GM12872 (cell line): ENCODE data around the gene EFNA5.

Experiments used
- TF ChIP-seq, protein P1 (sequence below): IDR thresholded peaks from 3 replicates; pipeline ENCODE4 v1.5.1; 2011; ENCODE audit warnings: low read depth, mild to moderate bottlenecking, low read length, moderate library complexity; ENCODE audit not compliant: insufficient read depth

EFNA5 gene

DNA sequence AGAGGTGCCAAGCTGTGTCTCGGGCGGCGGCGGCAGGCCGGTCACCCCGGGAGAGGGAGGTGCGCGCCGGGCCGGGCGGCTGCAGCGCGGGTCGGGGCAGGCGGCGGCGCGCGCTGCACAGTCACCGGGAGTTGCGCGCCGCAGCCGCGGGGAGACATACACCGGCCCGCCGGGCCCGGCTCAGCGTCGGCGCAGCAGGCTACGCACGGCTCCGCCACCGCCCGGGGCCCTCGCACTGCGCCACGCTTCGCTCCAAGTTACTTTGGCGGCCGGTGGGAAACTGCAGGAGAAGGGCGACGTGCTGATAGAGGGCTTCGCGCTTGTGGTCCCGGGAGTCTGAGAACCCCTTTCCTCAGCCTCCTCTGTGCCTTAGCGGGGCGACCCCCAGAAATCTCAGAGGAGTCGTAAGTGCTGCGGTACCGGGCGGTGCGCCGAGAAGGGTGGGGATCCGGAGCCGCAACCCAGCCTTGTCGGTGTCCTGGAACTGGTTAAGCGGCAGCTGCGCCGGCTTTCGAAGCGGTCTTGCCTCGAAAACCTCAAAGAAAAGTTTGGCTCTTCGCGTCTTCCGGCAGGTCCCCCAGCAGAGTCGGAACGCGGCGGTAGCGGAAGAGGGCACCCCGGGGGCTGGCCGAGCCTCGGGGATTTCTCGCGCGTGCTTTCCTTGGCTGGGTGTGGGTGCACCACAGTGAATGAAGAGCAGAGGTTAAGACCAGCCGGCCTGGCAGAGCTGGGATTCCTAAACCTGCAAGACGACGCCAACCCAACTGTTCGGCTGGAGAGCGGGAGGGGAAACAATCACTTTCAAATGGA, at the start of gene EFNA5:
Gene EFNA5 (minus strand): TSS at position 6 of the 810 bp plus-strand sequence.
- TF ChIP-seq, protein P1, sequence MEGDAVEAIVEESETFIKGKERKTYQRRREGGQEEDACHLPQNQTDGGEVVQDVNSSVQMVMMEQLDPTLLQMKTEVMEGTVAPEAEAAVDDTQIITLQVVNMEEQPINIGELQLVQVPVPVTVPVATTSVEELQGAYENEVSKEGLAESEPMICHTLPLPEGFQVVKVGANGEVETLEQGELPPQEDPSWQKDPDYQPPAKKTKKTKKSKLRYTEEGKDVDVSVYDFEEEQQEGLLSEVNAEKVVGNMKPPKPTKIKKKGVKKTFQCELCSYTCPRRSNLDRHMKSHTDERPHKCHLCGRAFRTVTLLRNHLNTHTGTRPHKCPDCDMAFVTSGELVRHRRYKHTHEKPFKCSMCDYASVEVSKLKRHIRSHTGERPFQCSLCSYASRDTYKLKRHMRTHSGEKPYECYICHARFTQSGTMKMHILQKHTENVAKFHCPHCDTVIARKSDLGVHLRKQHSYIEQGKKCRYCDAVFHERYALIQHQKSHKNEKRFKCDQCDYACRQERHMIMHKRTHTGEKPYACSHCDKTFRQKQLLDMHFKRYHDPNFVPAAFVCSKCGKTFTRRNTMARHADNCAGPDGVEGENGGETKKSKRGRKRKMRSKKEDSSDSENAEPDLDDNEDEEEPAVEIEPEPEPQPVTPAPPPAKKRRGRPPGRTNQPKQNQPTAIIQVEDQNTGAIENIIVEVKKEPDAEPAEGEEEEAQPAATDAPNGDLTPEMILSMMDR, result no peak

DNA sequence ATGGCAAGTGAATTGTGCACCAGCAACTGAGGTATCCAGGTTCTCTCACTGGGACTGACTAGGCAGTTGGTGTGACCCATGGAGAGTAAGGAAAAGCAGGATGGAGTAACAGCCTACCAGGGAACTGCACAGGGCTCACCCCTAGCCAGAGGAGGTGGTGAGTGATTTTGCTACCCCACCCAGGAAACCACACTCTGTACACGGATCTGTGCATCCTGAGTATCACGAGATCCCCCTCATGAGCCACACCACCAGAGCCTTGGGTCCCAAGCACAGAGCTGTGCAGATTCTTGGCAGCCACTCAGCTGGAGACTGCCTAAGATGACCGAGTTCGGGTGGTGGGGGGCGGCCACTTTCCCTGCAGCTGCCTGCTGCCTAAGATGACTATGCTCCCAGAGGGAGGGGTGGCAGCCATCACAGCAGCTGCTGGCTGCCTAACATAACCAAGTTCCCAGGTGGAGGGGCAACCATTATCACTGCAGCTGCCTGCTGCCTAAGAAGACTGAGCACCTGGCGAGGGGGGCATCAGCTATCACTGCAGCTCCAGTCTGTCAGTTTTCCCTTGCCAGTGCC, 48.4 kb upstream of the EFNA5 start:
- TF ChIP-seq, protein P1, result no peak

DNA sequence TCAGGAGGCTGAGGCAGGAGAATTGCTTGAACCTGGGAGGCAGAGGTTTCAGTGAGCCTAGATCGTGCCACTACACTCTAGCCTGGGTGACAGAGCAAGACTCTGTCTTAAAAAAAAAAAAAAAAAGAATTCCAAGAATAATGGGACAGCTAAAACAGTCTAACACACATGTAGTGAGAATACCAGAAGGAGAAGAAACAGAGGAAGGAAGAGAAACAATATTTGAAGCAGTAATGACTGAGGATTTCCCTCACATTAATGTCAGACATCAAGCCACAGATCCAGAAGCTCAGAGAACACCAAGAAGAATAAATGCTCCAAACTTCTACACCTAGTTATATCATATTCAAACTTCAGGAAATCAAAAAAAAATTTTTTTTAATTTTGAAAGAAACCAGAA, 47.1 kb upstream of the EFNA5 start:
- TF ChIP-seq, protein P1, result no peak

DNA sequence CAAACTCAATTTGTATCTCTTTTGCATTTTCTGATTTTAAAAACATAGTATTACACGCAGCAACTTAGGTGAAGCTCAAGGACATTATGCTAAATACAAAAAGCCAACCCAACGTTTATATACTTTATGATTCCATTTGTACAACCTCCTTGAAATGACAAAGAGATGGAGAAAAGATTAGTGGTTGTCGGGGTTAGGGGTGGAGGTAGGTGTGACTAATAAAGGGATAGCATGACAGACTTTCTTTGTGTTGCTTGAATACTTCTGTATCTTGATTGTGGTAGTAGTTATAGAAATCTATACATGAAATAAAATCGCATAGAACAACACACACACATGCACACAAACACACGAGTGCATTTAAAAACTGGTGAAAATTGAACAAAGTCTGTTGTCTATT, 42.5 kb upstream of the EFNA5 start:
- TF ChIP-seq, protein P1, result no peak

DNA sequence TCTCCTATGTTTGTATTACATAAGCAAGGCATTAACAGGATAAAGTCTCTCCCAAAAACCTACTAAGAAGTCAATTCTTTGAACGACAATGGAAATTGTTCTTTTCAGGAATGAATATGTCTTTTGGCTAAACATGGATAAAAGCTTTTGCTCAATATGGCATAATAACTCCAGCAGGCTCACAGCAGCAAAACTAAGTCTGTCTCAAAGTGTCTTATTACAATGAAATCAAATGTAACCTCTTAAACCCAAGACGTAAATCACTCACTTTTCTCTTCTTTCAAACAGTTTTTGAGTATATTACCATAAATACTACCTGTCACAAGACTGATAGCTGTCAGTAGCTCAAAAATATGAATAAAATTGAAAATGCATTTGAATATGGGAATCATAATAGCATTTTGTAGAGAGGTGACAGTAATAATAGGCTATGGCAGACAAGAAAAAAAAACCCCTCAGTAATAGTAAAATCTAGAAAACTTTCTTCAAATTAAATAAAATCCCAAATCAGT, 41.7 kb upstream of the EFNA5 start:
- TF ChIP-seq, protein P1, result no peak

DNA sequence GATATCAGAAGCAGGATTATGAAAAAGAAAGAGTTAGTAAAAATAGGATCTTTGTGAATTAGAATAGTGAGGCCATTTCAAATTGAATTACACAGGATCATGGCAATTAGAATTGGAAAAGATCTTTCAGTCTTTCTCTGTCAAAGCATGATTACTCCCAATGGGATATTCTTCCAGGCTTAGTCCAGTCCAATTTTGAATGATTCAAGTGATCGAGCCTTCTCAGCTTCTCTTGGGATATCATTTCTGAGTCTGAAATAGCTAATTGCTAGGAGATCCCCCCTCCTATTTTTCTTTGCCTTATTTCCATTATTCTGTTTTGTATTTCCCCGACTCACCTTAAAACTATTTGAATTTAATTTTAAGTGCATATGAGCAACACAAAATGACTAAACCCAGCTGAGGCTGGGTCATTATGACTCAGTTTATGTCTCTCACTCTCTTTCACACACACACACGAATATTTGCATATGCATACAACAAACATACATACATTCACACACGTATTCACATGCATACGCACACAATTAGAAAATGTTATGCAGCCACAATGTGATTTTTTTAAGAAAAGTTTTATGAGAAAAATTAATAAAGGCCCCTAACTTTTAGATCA, 34.8 kb upstream of the EFNA5 start:
- TF ChIP-seq, protein P1, result no peak

DNA sequence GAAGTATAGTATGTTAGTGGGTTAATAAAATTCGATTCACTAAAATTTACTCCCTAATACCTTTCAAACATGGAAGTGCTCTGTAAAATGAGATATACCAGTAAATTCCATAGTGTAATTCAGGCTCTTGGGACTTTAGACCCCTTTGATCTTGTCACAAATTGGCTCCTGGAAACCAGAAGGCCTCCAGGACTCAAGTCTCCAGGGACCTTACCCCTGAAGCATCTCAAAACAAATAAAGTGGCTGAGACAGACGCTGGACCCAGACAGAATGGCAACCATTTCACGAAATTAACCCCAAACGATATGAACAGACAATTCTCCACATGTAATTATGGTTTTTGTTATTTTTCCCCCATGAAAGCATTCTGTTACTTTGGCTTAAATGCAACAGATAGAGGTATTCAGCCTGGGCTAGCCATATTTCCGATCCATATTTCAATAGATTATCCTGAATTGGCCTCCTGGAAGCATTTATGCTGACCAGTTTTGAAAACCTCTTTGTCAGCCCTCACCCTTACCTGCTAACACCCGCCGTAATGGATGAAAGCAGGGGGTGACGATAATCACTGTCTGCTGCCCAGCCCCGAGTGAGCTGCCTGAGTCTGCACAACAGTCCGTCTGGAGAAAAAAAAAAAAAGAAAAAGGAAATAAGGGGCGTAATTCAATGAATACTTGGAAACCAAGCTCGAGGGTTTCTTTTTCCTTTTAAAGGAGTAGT, 34.1 kb upstream of the EFNA5 start:
- TF ChIP-seq, protein P1, result no peak
